IPS-20b (cell line): ENCODE data around the gene PTGER2.

ENCODE experiments used
- H3K27ac ChIP-seq: one replicate; pipeline ENCODE4 v1.5.1; 2013; ENCODE audit warnings: low read length
- H3K27me3 ChIP-seq: 2 replicates; pipeline ENCODE4 v1.6.1; 2013; ENCODE audit warnings: mild to moderate bottlenecking, low read length, inconsistent platforms; ENCODE audit not compliant: insufficient read depth
- H3K36me3 ChIP-seq: 2 replicates; pipeline ENCODE4 v1.6.1; 2013; ENCODE audit warnings: low read depth, mild to moderate bottlenecking, inconsistent platforms, low read length, moderate library complexity; ENCODE audit not compliant: insufficient read depth
- H3K4me1 ChIP-seq: 2 replicates; pipeline ENCODE4 v1.6.1; 2013; ENCODE audit warnings: mild to moderate bottlenecking, control low read depth, inconsistent platforms, low read length, moderate library complexity; ENCODE audit not compliant: insufficient read depth
- H3K4me3 ChIP-seq: 2 replicates; pipeline ENCODE4 v1.5.1; 2013; ENCODE audit warnings: mild to moderate bottlenecking, low read length, inconsistent platforms
- H3K9ac ChIP-seq: 2 replicates; pipeline ENCODE4 v1.6.1; 2013; ENCODE audit warnings: low read depth, mild to moderate bottlenecking, inconsistent platforms, low read length, moderate library complexity
- H3K9me3 ChIP-seq: 2 replicates; pipeline ENCODE4 v1.6.1; 2013; ENCODE audit warnings: mild to moderate bottlenecking, low read depth, low read length, inconsistent platforms; ENCODE audit not compliant: insufficient read depth

Gene PTGER2

DNA sequence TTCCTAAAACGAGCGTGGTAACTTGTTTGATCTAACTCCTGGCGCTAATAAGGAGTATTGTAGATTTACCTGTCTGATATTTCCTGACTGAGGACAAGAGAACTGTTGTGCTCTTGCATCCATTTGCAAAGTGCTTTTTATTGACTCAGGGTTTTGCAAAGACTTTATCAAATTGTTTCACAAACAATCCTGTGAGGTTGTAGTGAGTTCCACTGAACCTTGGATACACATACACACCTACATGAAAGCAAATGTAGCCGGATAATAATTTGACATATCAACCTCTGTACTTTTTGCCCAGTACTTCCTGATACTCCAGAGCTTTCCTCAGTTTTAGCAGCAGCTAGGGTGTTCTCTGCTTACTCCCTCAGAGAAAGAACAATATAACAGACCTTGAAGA, 6.7 kb upstream of the PTGER2 start:
- Histone ChIP-seq H3K9ac (no peak overlapping the region), H3K27ac (no peak overlapping the region), H3K4me1 (no peaks in the 10 kb centered on the region), H3K4me3 (no peak overlapping the region), H3K9me3 (no peaks in the 10 kb centered on the region), H3K36me3 (no peaks in the 10 kb centered on the region), H3K27me3 (peaks cover 16% of the 10 kb centered on the region)

DNA sequence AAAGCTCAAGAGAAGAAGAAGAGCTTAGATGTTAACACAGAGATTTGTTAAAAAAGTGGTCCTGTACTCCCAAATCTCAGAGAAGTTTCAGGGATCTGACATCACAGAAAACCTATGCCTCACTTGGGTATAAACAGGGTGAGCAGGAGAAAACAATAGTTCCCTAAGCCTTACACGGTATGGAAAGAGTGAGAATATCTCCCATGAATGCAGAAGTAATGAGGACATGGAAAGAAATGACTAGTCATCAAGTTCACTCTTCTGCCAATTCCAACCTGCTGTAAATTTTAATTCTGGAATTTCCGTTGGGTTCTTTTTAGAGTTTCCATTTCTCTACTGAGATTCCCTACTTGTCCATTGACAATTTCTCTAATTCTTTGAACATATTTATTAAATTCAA, 6.2 kb upstream of the PTGER2 start:
- Histone ChIP-seq H3K9me3 (no peaks in the 10 kb centered on the region), H3K27me3 (peaks cover 21% of the 10 kb centered on the region), H3K36me3 (no peaks in the 10 kb centered on the region), H3K4me1 (no peaks in the 10 kb centered on the region), H3K4me3 (no peak overlapping the region), H3K27ac (no peak overlapping the region), H3K9ac (no peak overlapping the region)

DNA sequence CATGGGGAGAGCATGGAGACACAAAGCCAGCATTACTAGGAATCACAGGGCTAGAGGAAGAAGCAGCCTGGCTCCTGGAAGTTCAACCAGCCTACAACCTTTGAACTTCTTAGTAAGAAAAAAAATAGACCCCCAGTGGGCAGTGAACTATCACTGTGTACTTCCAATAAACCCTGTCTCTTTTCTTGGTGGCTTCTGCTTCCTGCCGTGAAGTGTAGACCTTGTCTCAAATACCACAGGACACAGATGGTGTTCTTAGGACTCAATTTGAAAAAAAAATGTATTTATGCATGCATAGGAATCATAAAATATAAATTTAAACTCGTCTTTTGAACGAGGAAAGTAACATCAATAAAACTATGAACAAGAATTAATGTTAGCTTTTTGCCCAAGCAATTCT, 3.6 kb upstream of the PTGER2 start:
- peaks cover 47% of the 10 kb centered on the region for H3K27me3 ChIP-seq
- H3K4me1 ChIP-seq = peaks cover 3% of the 10 kb centered on the region; the same call in 1 of the 2 replicates
- H3K9ac ChIP-seq = no peak overlapping the region
- H3K4me3 ChIP-seq = no peak overlapping the region
- no peak overlapping the region for H3K27ac ChIP-seq
- H3K36me3 ChIP-seq = no peaks in the 10 kb centered on the region
- no peaks in the 10 kb centered on the region for H3K9me3 ChIP-seq

DNA sequence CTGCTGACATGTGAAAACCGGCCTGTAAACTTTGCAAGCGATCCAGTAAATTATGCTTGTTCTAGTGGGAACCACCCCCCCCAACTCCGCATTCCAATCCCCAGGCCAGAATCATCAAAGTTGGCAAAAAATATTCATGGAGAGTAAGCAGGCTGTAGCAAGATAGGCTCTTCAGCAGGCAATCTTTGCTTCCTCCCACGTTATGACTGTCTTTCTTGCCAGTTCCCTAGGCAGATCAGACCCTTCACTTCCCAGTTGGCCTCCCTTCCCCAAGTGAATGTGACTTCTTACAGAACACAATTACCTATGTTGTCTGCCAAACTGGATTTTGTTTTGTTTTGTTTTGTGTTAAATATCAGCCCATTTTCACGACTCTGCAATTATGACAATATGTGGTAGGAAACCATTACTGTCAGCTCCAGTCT, 1.2 kb upstream of the PTGER2 start:
- Histone ChIP-seq H3K4me3 (no peak overlapping the region), H3K27ac (no peak overlapping the region), H3K27me3 (peaks cover 71% of the 10 kb centered on the region), H3K4me1 (peaks cover 3% of the 10 kb centered on the region; the same call in 1 of the 2 replicates), H3K9me3 (no peaks in the 10 kb centered on the region), H3K9ac (no peak overlapping the region), H3K36me3 (no peaks in the 10 kb centered on the region)

DNA sequence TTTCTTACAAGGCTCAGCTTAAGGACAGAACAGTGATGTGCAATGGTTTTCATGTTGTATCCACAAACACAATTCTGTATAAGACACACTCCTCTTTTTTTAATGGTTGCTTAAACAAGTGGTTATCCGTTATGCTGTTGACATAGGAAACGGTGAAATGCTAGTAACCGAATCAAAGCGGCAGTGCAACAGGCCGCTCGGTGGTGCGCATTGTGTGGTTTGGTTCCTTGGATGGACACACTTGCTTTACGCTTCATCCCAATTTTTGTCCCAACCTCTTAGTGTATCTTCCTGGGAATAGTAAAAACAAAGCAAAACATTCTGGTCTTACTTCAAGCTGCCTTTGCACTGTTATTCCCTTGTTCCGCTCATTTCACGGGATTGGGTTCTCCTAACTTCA, 650 bp upstream of the PTGER2 start:
- Histone ChIP-seq H3K4me1 (peaks cover 3% of the 10 kb centered on the region; the same call in 1 of the 2 replicates), H3K4me3 (peak overlapping the region; percentile 76), H3K27ac (no peak overlapping the region), H3K9me3 (no peaks in the 10 kb centered on the region), H3K36me3 (no peaks in the 10 kb centered on the region), H3K9ac (no peak overlapping the region), H3K27me3 (peaks cover 74% of the 10 kb centered on the region)

DNA sequence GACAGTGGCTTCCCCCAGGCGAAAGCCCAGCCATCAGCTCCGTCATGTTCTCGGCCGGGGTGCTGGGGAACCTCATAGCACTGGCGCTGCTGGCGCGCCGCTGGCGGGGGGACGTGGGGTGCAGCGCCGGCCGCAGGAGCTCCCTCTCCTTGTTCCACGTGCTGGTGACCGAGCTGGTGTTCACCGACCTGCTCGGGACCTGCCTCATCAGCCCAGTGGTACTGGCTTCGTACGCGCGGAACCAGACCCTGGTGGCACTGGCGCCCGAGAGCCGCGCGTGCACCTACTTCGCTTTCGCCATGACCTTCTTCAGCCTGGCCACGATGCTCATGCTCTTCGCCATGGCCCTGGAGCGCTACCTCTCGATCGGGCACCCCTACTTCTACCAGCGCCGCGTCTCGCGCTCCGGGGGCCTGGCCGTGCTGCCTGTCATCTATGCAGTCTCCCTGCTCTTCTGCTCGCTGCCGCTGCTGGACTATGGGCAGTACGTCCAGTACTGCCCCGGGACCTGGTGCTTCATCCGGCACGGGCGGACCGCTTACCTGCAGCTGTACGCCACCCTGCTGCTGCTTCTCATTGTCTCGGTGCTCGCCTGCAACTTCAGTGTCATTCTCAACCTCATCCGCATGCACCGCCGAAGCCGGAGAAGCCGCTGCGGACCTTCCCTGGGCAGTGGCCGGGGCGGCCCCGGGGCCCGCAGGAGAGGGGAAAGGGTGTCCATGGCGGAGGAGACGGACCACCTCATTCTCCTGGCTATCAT, 663 bp downstream of the PTGER2 start:
- Histone ChIP-seq H3K4me3 (peak overlapping the region; percentile 76), H3K27me3 (peaks cover 74% of the 10 kb centered on the region), H3K4me1 (peaks cover 3% of the 10 kb centered on the region; the same call in 1 of the 2 replicates), H3K9me3 (no peaks in the 10 kb centered on the region), H3K9ac (peak overlapping the region; percentile 47; the same call in 1 of the 2 replicates), H3K36me3 (no peaks in the 10 kb centered on the region), H3K27ac (no peak overlapping the region)

DNA sequence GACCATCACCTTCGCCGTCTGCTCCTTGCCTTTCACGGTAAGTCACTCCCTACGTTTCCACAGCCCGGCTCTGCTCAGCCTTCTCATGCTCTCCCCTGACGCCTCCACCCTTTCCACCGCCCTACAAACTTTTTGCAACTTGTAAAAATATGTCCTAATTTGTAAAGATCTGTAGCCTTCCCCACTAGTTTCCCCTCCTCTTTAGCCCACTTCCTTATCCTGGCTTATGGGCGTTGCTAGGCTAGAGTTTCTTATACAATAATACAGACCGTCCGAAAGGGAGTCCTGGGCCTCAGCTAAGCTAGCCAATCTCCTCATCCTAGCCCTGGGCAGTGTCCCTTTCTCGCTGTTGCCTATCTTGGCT, 1.2 kb downstream of the PTGER2 start:
- Histone ChIP-seq H3K27ac (no peak overlapping the region), H3K27me3 (peaks cover 74% of the 10 kb centered on the region), H3K4me3 (peak overlapping the region; percentile 76), H3K9me3 (no peaks in the 10 kb centered on the region), H3K4me1 (peaks cover 3% of the 10 kb centered on the region; the same call in 1 of the 2 replicates), H3K9ac (no peak overlapping the region), H3K36me3 (no peaks in the 10 kb centered on the region)

DNA sequence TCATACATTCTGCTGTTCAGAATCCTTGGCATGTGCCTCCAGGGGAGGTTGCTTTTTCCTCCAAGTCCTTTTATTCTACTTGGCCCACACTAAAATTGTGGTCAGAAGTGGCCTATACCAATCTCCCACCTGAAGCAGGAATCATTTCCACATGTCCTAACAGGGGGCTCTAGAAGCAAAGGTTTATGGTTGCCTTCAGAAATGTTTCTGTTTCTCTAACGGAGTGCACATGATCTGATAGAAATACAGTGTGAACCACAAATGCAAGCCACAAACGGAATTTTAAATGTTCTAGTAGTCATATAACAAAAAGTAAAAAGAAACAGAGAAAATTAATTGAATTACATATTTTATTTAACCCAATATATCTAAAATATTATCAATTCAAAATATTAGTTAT, 4.0 kb downstream of the PTGER2 start:
- no peak overlapping the region for H3K4me3 ChIP-seq
- H3K9ac ChIP-seq = no peak overlapping the region
- H3K36me3 ChIP-seq = no peaks in the 10 kb centered on the region
- peaks cover 51% of the 10 kb centered on the region for H3K27me3 ChIP-seq
- peaks cover 11% of the 10 kb centered on the region; the same call in 1 of the 2 replicates for H3K9me3 ChIP-seq
- peaks cover 3% of the 10 kb centered on the region; the same call in 1 of the 2 replicates for H3K4me1 ChIP-seq
- H3K27ac ChIP-seq = no peak overlapping the region

DNA sequence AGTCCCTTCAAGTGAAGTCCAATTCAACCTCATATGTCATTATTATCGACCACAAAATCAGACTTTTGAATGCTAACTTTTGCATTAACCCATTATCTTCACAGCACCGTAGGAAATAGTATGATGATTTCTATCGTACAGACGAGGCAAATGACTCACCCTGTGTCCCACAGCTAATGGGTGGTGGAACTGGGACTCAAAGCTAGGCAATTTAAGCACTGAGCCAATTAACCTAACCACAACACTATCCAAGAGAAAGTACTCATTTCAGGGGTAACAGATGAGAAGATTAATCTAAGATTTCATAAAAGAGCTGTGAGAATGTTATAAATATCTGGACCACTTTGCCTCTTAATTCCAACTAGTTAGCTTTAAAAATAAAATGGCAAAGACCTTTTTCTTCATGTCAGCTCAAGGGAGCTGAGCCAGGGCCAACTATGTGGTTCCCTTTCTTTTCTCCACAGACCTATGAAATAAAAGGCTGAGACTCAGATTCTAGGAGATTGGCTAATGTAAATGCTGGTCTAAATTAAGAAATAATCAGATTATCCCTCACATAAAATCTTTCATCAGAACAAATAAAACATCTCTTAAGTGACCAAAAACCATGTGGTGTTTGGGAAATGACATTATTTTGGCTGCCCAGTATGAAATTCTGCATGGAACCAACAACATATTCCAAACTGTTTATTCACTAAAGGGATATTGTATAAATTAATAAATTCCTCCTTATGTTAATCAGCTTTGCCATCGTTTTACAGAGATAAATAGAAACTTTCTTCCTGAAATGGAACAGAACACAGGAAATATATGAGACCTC, 4.9 kb downstream of the PTGER2 start:
- no peaks in the 10 kb centered on the region for H3K36me3 ChIP-seq
- no peak overlapping the region for H3K4me3 ChIP-seq
- peaks cover 18% of the 10 kb centered on the region; the same call in 1 of the 2 replicates for H3K9me3 ChIP-seq
- no peak overlapping the region for H3K27ac ChIP-seq
- no peak overlapping the region for H3K9ac ChIP-seq
- peaks cover 41% of the 10 kb centered on the region for H3K27me3 ChIP-seq
- peaks cover 3% of the 10 kb centered on the region; the same call in 1 of the 2 replicates for H3K4me1 ChIP-seq

DNA sequence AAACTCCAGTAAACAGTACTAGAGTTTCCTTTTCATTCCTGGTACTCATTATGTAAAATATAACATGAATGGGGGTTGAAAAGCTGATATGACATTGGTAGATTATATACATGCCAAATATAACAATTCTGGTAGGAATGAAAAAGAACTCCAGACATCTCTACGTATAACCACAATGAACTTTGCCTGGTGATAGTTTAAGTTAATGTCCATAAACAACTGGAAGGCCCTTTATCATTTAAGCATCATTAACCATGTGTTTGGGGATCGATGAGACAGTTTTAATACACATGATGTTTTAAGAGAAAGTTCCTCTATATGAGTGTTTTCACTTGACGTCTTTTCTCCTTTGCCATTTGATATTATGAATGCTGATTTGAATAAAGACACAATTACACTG, 5.8 kb downstream of the PTGER2 start:
- Histone ChIP-seq H3K27me3 (peaks cover 32% of the 10 kb centered on the region), H3K9ac (no peak overlapping the region), H3K9me3 (peaks cover 18% of the 10 kb centered on the region; the same call in 1 of the 2 replicates), H3K27ac (no peak overlapping the region), H3K4me3 (no peak overlapping the region), H3K4me1 (peaks cover 3% of the 10 kb centered on the region; the same call in 1 of the 2 replicates), H3K36me3 (no peaks in the 10 kb centered on the region)

DNA sequence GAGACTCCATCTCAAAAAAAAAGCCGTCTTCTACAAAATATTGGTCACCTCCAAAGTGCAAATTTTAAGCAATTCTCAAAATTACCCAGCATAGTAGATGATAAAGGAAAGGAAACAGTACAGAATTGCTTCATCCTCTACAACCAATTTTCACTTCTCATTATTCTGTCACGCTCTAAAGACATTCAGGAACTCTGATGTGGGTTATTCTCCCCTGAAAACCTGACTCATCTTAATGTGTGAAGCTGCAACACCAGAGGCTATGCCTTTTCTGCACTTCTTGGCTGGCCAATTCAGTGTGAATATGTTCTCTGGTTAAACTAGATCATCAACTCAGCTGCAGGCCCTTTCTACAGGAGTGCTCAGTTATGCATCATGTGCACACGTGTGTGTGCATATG, 11.0 kb downstream of the PTGER2 start:
- Histone ChIP-seq H3K36me3 (no peaks in the 10 kb centered on the region), H3K27ac (no peak overlapping the region), H3K27me3 (no peaks in the 10 kb centered on the region), H3K9ac (no peak overlapping the region), H3K4me1 (no peaks in the 10 kb centered on the region), H3K4me3 (no peak overlapping the region), H3K9me3 (peaks cover 18% of the 10 kb centered on the region; the same call in 1 of the 2 replicates)
